Inflammatory macrophage treated with lipopolysaccharide for 4 hours (primary cell): ENCODE measurements around the gene TRAF7.

Experiments
- DNase-seq: peaks from one replicate; pipeline ENCODE4 v3.0.0-alpha.2; 2020

The TRAF7 gene

DNA sequence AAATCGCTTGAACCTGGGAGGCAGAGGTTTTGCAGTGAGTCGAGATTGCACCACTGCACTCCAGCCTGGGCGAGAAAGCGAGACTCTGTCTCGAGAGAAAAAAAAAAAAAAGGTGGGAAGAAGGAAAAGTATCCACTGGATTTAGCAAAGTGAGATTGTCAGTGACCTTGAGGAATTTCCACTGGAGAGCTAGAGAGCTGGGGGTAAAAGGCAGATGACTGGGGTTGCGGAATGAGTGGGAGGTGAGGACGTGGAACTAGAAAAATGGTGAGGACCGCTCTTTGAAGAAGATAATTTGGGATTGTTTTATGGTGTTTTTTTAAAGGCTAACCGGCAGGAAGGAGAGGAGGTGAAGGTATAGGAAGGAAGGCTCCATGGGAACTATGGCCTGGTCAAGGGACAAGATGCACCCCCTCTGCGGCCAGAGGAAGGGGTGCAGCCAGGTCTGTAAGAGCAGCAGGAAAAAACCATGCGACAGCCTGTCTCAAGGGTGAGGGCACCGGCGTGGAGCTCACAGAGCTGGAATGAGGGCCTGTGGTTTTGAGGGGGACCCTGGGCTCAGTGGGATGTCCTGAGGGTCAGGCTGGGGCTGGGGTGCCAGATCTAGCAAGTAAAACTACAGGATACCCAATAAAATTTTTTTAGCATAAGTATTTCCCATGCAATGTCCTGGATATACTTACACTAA lies 49.0 kb downstream of the TRAF7 start:
- no peak for DNase-seq

DNA sequence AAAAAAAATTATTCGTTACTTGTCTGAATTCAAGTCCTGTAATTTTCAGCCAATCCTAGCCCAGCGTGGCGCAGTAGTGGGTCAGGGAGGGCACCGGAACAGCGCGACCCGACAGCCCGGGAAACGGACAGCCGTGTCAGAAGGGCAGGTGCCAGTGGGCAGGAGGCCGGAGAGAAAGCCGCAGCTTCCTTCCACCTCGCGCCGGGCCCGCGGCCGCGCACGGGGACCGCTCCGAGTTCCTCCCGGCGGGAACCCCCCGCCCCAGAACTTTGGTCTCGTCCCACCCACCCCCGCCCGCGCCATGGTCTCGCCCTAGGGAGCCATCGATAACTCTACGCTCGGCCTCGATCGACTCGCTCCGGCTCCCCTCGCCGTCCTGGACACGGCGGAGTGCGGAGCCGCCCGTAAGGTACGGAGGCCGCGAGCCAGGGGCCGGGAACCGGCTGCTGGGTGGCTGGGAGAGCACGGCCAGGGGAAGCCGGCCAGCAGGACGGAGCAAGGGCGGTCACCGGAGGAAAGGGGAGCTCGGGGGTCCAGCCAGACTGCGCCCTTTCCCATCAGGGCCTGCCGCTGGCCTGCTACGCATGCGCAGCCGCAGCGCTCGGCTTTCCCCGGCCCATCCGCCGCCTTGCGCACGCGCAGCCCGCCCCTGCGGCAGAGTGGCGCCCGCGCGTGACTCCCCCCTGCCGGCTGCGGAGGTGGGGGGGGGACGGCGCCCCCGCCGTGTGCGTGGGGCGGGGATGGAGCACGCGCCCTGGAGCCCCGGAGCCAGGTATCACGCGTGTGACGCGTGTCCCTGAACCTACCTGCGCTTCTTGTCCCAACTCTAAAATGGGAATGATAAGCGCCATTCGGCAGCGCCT lies 49.8 kb downstream of the TRAF7 start, which contains the start of gene MLST8:
MLST8 (plus strand) TSS at position 351 of the 863 bp plus-strand sequence. CDS start 632 bp downstream, outside the sequence.
- peak; percentile 83 for DNase-seq

DNA sequence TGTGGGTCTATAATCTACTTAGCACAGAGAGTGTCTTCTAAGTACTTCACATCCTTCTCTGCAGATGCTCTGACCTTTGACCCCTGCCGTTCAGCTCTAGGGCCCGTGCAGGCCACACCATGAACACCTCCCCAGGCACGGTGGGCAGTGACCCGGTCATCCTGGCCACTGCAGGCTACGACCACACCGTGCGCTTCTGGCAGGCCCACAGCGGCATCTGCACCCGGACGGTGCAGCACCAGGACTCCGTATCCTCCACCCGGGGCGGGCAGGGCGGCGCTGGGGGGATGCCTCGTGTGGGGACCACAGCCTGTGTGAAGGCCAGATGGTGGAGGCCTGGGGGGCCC lies 50.4 kb downstream of the TRAF7 start:
- DNase-seq: no peak

DNA sequence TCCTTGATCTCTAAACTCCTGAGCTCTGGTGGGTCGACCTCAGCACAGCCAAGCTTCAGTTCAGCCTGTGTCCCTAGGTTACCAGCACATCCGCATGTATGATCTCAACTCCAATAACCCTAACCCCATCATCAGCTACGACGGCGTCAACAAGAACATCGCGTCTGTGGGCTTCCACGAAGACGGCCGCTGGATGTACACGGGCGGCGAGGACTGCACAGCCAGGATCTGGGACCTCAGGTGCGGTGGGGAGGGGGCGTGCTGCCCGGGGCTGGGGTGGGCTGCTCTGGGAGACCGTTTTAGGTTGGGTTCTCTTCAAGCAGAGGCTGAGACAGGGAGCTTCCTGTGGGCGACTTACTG lies 50.8 kb downstream of the TRAF7 start:
- DNase-seq: no peak

DNA sequence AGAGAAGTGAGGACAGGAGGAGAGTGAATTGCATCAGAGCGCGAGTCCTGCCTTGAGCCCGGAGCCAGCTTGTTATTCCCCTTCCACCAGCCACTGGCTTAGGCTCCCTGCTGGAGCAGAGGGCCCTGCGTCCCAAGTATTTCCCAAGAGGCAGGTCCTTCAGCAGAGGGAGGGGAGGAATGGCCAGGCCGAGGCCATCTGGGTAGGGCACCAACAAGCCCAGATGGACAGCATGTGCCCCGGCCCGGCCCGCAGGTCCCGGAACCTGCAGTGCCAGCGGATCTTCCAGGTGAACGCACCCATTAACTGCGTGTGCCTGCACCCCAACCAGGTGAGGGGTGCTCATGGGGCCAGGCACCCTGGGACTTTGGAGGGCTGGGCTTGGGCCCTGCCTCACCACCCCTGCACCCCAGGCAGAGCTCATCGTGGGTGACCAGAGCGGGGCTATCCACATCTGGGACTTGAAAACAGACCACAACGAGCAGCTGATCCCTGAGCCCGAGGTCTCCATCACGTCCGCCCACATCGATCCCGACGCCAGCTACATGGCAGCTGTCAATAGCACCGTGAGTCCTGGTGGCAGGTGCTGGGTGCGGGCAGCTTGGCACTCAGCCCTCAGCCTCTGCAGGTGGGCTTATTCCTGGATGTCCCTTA lies 51.3 kb downstream of the TRAF7 start:
- peak; percentile 47 for DNase-seq

DNA sequence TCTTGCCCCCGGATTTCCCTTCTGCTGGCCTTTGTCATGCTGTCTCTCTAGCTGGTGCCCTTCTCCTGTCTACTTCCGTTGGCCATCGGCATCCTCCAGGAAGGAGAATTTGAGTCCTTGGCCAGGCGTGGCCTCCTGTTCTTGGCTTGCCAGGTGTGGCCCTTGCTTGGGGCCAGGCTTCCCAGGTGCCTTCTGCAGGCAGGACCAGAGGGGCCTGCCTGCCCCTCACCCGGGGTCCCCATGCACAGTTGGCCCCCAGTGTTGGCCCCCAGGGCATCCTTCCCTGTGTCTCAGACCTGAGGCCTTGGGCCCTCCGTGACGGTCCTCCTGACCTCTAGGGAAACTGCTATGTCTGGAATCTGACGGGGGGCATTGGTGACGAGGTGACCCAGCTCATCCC lies 52.3 kb downstream of the TRAF7 start:
- no peak for DNase-seq

DNA sequence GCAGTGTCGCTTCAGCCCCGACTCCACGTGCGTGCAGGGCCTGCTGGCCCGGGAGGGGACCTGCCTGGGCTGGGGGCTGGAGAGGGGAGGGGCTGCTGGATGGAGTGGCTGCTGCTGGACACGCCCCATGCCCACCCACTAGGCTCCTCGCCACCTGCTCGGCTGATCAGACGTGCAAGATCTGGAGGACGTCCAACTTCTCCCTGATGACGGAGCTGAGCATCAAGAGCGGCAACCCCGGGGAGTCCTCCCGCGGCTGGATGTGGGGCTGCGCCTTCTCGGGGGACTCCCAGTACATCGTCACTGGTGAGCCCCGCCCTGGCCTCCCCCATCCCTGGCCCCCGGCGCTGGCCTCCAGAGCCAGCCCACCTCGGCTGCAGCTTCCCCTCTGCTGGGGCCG lies 52.7 kb downstream of the TRAF7 start:
- no peak for DNase-seq

DNA sequence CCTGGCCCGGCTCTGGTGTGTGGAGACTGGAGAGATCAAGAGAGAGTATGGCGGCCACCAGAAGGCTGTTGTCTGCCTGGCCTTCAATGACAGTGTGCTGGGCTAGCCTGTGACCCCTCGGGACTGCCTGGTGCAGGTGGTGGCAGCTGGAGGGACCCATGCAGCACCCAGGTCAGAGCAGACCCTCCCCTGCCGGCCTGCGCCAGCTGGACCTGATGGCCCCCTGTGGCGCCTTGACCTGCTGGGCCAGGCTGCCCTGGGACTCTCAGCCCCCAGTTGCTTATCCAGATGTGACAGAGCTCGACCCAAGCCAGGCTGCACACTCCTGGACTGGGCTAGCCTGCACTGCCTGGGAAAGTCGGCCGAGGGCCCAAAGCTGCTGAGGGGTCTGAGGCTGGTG lies 53.2 kb downstream of the TRAF7 start:
- no peak for DNase-seq

DNA sequence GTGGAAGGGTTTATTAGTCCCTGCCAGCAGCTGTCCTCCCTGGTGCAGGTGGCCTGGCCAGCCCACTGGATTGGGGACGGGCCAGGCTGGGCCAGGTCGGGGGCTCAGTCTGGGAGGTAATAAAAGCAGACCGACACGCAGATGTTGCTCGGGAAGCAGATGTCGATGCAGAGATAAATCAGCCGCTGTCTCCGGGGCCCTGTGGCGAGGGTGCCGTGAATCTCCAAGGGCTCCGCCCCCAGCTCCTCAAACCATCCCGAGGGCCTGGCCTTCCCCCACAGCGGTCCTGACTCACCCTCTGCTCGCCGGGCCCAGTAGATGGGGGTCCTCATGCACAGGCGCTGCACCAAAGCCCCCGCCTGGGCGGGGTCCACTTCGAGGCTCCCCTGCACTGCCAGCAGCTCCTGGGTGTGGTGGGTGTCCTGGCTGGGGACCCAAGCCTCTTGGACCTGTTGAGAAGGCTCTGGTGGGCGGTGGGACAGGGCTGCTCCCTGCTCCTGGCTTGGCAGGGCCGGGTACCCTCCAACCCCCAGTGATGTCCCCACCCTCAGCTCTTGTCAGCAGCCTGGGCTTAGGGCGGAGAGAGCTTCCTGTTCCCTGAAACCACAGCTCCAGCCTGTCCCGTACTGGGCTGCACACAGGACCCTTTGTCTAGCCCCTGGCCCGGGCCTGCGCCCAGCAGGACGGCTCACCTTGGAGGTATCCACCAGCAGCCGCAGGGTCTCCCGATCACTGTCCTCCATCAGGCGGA lies 53.9 kb downstream of the TRAF7 start:
- DNase-seq: no peak

DNA sequence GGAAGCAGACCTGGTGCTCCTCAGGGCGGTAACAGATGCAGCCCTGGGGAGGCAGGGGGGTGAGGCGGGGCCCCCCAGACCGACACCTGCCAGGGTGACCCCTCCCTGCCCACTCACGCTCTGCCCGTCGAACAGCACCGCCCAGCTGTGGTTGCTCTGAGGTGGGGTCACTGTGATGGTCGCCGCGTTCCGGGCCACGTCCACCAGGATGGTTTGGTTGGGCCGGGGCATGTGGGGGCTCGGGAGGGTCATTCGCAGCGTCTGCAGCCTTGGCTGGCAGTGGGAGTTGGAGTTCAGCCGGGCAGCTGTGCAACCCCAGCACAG lies 54.4 kb downstream of the TRAF7 start:
- no peak for DNase-seq

DNA sequence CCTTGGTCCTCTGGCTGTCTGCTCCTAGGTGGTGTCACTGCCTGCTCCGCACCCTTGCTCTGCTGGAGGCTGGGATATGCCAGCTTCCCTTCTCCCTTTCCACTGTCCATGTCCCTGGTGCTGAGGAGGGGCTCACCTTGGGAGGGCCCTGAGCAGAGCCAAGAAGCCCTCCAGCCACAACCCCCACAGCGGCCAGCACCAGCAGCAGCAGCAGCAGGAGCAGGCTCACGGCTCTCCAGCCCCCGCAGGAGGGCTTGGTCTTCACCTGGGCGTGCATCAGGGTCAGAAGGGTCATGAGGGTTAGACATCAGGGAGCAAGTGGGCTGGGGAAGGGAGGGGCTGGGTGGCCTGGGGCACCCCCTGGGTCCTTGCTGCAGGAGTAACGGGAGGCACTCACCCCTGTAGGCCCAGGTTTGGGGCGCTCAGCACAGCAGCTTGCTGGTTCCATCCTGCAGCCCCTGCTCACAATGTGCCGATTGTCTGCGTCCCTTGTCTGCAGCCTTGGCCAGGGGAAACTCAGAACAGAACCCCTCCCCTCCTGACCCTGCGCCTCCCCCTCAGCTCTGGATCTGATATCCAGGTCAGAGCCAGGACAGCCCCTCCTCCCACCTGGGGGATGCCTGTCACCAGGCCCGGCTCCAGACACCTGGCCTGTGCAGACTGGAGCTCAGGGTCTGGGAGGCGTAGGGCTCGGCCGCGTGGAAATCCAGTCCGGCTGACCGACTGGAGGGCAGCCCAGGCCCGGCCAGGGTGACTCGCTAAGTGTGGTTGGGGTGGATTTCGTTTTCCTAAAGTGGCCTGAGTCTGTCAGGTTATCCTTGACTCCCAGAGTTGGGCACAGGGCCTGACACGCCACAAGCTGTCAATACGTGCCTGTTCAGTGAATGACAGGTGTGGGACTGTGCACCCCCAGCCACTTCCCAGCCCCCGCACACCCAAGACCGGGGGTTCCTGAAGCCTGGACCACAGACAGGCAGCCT lies 55.1 kb downstream of the TRAF7 start, which contains the start of gene BRICD5:
BRICD5 (minus strand) TSS at position 478 of the 980 bp plus-strand sequence; CDS start at position 448, 30 bp downstream.
- DNase-seq: no peak

DNA sequence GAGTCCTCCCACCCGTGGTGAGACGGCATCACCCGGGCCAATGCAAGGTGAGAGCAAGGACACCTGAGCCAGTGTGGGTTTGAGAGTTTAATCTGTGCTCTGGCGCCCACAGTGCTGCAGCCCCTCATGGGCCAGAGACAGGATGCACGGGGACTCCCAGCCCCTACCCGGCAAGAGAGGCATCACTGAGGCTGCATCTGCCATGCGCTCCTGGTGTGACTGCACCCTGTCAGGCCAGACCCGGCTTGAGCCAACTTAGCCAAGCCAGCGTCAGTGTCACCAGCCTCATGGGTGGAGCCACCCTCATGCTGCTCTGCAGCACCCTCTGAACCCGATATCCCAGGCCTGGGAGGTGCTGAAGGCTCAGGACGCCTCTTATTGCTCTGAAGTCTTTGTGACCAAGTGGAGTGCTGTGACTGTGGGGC lies 56.4 kb downstream of the TRAF7 start:
- no peak for DNase-seq

DNA sequence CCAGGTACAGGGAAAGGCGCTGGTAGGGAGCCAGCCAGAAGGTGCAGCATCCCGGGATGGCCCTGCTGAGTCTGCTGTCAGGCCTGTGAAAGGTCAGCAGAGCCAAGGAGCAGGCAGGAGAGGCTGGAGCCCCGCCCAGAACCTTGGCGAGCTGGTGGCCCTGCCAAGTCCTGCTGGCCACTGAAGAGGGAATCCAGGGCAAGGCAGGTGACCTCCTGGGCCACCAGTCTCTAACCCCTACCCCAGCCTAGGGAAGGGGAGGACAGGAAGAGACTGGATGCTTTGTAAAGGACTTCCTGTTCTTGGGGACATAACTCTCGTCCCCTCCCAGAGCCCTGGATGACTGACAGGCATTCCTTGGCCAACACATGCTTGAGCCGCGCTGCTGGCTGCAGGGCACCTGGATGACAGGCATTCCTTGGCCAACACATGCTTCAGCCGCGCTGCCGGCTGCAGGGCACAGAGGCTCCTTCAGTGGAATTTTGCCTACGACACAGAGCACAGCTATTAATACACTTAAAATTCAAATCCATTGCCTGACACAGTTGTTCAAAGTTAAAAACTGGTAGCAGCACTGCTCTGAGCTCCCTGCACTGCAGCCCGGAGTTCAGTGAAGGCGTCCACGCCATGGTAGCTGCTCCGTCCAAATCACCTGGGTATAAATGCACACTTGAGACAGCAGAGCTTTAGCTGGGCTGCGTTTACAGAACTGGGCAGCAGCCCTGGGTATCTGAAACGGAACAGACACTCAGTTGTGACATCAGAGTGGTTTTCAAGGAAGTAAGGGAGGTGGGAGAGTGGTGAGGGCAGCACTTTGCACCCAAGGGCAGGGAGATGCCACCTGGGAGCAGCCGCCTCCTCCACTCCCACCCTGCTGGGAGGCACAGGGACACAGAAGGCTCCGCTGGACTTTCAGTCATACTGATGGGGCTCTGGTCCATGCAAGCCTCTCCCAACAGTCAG lies 57.1 kb downstream of the TRAF7 start:
- peak; percentile 46 for DNase-seq

DNA sequence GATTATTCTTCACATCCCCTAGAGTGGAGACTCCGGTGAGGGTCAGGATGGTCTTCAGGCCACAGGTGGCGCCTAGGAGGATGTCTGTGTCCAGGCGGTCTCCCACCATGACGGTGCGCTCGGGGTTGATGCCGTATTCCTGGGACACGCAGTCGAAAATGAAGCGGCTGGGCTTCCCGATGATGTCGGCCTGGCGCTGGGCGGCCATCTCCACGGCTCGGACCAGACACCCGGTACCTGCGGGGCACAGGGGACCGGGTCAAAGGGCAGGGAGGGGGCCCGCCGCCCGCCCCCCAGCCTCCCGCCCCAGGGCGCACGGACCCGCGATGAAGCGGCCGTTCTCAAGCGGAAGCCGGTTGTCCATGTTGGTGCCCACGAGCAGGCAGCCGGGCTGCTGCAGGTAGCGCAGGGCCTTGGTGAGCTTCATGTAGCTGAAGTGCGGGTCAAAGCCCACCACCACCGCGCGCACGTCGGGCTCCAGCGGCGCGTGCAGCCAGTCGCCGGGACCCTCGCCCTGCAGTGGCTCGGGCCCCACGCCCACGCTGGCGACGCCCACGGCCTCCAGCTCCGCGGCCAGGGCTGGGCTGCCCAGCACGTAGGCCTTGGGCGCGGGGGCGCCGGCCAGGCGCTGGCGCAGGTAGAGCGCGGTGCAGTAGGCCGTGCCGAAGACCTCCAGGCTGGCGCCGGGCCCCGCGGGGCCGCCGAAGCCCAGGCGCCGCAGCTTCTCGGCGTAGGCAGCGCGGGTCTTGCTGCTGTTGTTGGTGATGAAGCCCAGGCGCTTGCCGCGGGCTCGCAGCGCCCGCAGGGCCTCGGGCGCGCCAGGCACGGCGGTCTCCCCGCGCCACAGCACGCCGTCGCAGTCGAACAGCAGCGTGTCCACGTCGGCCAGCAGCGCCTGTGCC lies 58.5 kb downstream of the TRAF7 start:
- no peak for DNase-seq

DNA sequence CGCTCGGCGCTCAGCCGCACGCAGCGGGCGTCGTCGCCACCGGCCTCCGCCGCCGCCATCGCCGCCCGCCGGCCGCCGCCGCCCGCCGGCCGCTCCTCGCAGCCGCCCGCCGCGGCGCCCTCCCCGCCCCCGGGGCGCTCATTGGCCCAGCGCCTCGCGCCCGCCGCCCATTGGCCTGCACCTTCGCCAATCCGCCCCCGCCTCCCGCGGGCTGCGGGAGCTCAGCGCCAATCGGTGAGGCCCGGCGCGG lies 59.1 kb downstream of the TRAF7 start, which contains the start of gene PGP:
PGP (minus strand) TSS at position 122 of the 250 bp plus-strand sequence; CDS start at position 59, 63 bp downstream.
- no peak for DNase-seq

DNA sequence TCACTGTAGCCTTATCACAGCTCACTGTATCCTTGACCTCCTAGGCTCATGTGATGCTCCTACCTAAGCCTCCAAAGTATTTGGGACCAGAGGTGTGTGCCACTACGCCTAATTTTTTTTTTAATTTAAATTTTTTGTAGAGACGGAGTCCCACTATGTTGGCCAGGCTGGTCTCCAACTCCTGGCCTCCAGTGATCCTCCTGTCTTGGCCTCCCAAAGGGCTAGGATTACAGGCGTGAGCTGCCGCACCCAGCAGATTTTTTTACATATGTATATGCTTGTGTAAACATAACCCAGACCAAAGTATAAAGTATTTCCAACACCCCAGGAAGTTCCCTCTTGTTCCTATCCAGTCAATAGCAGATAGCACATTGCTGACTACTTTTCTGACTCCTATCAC lies 60.7 kb downstream of the TRAF7 start:
- no peak for DNase-seq

DNA sequence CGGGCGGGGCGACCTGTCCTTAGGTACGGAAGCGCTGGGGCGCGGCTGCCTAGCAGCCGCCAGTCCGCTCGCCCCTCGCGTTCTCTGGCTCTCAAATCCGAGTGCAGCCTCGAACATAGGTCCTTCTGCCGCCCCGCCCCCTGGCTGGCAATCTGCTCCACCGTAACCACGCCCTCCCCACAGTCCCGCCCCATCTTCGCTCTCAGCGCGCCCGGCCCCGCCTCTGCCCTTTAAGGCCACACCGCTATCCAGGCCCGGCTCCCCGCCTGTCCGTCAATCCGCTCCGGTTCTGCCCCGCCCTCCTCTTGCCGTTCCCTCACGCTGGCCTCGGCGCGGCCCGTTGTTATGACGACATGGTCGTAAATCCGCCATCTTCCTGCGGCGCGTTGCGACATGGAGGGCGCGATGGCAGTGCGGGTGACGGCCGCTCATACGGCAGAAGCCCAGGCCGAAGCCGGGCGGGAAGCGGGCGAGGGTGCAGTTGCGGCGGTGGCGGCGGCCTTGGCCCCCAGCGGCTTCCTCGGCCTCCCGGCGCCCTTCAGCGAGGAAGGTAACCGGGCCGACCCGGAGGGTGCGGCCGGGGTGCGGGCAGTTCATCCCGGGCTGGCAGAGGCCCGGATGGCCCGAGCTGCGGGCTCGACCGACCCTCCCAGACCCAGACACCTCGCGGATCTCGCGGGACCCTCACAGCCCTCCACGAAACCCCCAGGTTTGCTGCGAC lies 67.8 kb downstream of the TRAF7 start, which contains the start of gene E4F1:
E4F1 (plus strand) TSS at position 371 of the 721 bp plus-strand sequence; CDS start at position 394, 23 bp downstream.
- peak; percentile 100 for DNase-seq

DNA sequence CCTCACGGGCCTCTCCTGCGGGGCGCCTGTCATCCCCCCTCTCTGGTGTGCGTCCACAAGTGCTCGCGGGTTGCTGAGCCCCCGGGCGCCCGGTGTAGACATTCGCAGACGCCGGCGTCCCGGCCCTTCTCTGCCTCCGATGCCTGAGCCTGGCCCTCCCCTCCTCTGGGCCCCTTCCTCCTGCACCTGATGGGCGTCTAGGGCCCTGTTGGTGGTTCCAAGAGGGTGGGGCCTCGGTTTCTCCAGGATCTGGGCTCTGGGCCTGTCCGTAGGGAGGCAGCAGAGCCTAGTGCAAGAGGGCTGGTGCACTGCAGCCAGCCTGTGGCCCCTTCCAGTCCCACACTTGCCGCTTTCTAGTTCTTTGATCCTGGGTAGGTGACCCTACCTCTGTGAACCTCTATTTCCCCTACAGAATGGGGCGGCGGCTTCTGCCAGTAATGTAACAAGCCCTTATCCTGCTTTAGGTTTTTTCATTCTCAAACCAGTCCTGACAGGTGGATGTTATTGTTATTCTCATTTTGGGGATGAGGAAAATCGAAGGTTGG lies 68.4 kb downstream of the TRAF7 start:
- peak; percentile 46 for DNase-seq
